Raji (cell line): ENCODE results near the gene CSNK2A1.

Experiments
- POLR2A ChIP-seq: IDR thresholded peaks from 2 replicates; pipeline ENCODE4 v1.6.1; 2011; ENCODE audit warnings: low read depth, low read length, control low read depth; ENCODE audit not compliant: insufficient read depth

Gene CSNK2A1

GRCh38 chr20:478949-479429, 64.6 kb downstream of the CSNK2A1 start:
- TF ChIP-seq POLR2A: no peak

GRCh38 chr20:478010-478948, 65.3 kb downstream of the CSNK2A1 start:
- TF ChIP-seq POLR2A: no peak

GRCh38 chr20:475463-476357, 67.9 kb downstream of the CSNK2A1 start:
- TF ChIP-seq POLR2A: no peak

DNA sequence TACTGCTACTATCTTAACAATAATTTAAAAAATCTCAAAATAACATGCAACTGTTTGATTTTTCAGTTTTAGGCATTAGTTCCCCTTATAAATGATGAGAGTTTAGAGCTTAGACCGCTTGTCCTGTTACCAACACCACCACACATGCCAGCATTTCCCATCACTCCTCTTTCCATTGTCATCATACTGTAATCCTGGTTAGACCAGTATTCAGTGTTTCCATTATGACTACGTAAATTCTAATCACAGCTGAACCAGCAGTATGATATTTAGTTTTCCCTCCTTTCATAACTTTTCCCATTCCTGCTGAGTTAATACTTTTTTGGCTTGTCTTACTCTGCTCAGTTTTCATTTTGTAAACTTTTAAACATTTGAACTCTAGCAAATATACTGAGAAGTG, 69.0 kb downstream of the CSNK2A1 start:
- TF ChIP-seq POLR2A: no peak

- no peak for TF ChIP-seq POLR2A
Observed at GRCh38 chr20:472889-473292, 70.7 kb downstream of the CSNK2A1 start.

GRCh38 chr20:472137-472846, 71.3 kb downstream of the CSNK2A1 start:
- no peak for TF ChIP-seq POLR2A

DNA sequence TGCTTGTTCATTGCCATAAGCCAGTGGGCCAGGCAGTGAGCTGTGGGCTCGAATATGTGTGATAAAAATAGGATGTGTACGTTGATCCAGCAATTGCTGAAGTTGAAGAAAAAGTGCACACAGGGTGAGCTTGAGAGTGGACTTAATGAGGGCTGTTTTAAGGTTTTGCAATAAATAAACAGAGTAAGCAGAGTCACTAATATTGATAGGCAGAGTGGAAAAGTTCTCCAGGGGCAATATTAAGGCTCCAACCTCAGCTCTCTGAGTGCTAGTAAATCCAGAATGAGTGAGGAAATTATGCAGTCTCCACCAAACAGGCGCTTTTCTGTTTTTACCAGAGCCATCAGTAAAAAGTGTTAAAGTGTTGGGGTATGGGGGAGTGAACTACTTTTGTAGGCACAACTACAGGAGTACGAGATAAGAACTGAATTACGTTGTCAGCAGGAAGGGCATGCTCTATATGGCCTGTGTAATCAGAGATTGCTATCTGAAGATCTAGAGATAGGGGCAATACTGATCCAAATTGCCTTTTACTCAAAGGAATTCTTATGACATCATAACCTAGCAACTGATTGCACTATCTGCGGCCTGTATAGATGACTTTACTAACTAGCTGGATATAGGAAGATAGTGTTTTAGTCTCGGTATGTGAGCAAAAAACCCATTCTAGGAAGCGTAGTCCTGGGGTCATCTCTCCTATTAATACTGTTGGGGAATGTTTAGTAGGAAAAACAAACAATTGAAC, 73.7 kb downstream of the CSNK2A1 start:
- no peak for TF ChIP-seq POLR2A

- no peak for TF ChIP-seq POLR2A
Observed at GRCh38 chr20:467755-468154, 75.8 kb downstream of the CSNK2A1 start.

DNA sequence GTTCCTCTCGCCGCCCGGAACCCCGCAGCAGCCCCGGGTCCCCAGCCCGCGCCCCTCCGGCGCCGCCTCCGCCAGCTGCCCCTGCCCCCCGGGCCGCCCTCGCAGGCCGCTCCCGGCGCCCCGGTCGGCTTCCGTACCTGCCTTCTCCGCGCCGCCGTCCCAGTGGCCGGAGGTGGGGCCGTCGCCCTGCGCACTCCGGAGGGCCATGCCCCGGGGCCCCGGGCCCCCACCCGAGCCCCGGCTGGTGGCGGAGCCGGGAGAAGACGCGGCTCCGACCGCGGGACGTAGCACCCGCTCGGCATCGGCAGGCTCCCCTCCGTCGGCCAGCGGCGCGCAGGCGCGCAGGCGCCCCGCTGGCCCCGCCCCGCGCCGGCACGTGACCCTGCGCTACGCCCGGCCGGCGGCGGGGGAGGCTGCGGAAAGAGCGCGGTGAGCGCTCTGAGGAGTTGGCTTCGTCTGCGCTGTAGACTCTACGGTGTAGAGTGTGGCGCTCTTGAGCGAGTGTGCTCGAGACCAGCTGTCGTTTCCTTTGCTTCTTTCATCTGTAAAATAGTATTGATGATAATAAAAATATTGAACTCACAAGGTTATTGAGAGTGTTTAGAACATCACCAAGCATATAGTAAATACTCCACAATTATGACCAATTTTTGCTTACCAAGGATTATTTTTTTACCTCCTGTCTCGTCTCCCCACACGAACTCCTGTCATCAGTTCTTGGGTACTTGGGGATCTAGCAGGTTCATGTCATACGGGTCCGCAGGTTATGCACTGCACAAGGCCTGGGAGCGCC, 81.2 kb downstream of the CSNK2A1 start, which contains the start of gene TBC1D20:
Gene TBC1D20 (minus strand): TSS at position 335 of the 793 bp plus-strand sequence. CDS start 128 bp downstream, at position 207.
- TF ChIP-seq POLR2A: peak; percentile 80

DNA sequence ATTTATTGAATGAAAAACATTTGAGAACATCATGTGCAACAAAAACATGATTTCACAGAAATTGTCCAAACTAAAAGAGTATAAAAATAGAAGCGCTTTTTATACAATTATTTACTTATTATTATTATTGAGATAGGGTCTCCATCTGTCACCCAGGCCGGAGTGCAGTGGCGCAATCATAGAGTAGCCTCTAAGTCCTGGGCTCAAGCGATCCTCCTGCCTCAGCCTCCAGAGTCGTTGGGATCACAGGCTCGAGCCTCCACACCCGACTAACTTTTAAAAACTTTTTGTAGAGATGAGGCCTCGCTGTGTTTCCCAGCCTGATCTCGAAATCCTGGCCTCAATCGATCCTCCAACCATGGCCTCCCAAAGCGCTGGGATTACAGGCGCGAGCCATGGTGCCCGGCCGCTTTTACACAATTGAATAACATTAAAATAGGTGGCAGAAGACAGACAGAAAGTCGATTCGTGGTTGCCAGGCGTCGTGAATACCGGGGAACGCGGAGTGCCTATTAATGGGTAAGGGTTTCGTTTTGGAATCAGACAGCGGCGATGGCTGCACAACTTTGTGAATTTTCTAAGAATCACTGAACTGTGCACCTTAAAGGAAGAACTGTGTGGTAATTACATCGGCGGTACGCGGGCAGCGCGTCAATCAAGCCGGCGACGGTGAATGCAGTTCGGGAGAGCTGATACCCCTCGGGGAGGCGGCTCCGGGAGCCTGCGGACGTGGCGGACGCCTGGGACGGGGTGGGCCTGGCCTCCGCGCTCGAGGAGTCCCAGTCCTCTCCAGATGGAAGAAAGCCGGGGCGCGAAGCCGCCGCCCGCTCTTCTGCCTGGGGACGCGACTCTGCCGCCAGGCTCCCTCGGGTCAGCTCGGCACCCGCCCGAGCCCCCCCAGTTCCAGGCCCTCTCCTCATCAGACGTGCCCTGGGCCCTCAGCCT, 82.1 kb downstream of the CSNK2A1 start:
- TF ChIP-seq POLR2A: no peak

DNA sequence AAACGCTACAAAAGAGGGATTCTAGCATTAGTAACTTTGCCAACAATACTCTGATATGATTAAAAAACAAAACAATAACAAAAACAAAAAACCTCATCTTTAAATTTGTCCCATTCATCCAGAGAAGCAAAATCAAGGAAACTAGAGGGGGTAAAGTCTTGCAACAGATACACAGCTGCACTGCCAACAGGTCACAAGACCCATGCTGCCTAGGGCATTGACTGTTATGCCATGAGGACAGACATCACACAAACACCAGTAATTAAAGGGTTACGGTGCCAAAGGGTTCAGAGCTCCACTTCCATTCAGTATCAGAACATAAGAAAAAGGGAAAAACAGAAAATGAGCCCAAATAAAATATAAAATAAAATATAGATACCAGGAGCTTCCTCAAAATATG, 82.9 kb downstream of the CSNK2A1 start:
- no peak for TF ChIP-seq POLR2A

- no peak for TF ChIP-seq POLR2A
Observed at GRCh38 chr20:460180-460579, 83.4 kb downstream of the CSNK2A1 start.
